ENCODE data around the gene TMEM218. TPM values are rescaled to one million over a fixed set of nuclear protein-coding genes. Genes with fewer than 3 reads are reported as not detected.
A peak's percentile ranks its signal among the peaks of the same experiment; 100 is the strongest.

The TMEM218 gene
- total RNA-seq, 1 donor from 2014 or later = 19.0 TPM

DNA sequence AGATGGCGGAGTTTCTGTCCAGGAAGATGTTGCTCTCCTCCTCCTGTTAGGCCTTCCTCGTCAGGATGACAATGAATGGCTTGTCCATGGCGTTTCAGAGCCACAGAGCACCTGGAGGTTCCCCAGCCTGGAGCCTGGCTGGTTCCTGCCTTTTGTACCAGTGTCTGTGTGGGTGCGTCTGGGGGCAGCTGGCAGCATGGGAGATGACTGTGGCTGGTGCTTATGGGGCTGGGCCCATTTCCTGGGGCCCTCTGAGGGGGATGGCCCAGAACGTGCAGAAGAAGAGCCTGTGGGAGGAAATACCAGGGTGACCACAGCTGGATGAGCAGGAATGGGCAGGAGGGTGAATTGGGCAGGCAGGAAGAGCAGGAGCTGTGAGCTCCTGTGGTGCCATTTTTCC, 41.6 kb downstream of the TMEM218 start:
- DNase-seq (peak; percentile 62), ATAC-seq (no peak)
- peaks cover 10% of the 10 kb centered on the region for H3K4me1 ChIP-seq
- peak overlapping the region; percentile 20 for H3K27ac ChIP-seq
- H3K9me3 ChIP-seq = no peaks in the 10 kb centered on the region
- TF ChIP-seq CTCF (IDR thresholded peaks at IDR 0.05) = no peak
- peaks cover 14% of the 10 kb centered on the region for H3K27me3 ChIP-seq
- intact Hi-C loops (cut with DNase I) = no loop called here
- H3K36me3 ChIP-seq = no peaks in the 10 kb centered on the region
- no peak overlapping the region for H3K4me3 ChIP-seq

GRCh38 chr11:125069008-125069407, 42.4 kb downstream of the TMEM218 start:
- no peak for ATAC-seq
- Histone ChIP-seq H3K27ac (no peak overlapping the region), H3K4me3 (no peak overlapping the region), H3K27me3 (peaks cover 14% of the 10 kb centered on the region), H3K36me3 (no peaks in the 10 kb centered on the region), H3K4me1 (peaks cover 10% of the 10 kb centered on the region), H3K9me3 (no peaks in the 10 kb centered on the region)
- intact Hi-C loops (cut with DNase I) = no loop called here
- DNase-seq = no peak
- no peak for TF ChIP-seq CTCF (IDR thresholded peaks at IDR 0.05)

DNA sequence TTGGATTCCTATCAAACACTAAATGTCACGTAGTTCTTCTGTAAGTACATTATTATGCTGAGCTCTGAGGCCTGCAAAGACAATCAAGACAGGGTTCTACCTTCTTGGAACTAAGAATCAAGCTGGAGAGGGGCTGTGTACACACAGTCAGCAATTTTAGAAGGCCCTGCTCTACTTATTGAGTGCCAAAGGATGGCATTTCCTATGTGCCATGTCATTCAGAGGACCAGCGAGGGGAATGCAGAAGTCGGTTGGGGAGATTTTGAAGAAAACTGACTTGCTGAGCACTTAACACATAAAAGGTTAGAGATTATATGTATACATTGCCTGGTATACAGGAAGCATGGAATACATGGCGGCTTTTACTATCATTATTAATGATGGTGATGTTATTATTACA, 43.1 kb downstream of the TMEM218 start:
- Histone ChIP-seq H3K9me3 (no peaks in the 10 kb centered on the region), H3K4me3 (no peak overlapping the region), H3K36me3 (no peaks in the 10 kb centered on the region), H3K4me1 (peaks cover 16% of the 10 kb centered on the region), H3K27me3 (peaks cover 14% of the 10 kb centered on the region), H3K27ac (no peak overlapping the region)
- intact Hi-C loops (cut with DNase I) = no loop called here
- DNase-seq (no peak), ATAC-seq (no peak)
- TF ChIP-seq CTCF (IDR thresholded peaks at IDR 0.05) = no peak

GRCh38 chr11:125064070-125064469, 47.4 kb downstream of the TMEM218 start:
- intact Hi-C loops (cut with DNase I) = no loop called here
- no peak for ATAC-seq
- TF ChIP-seq CTCF (IDR thresholded peaks at IDR 0.05) = no peak

GRCh38 chr11:125063429-125064043, 47.9 kb downstream of the TMEM218 start:
- intact Hi-C loops (cut with DNase I) = no loop called here
- peak overlapping the region; percentile 78 for H3K27ac ChIP-seq
- H3K9me3 ChIP-seq = no peaks in the 10 kb centered on the region
- H3K27me3 ChIP-seq = peaks cover 14% of the 10 kb centered on the region
- peak overlapping the region; percentile 70 for H3K4me3 ChIP-seq
- H3K36me3 ChIP-seq = no peaks in the 10 kb centered on the region
- DNase-seq = no peak
- ATAC-seq = peak; percentile 18
- TF ChIP-seq CTCF (IDR thresholded peaks at IDR 0.05) = no peak
- peaks cover 7% of the 10 kb centered on the region for H3K4me1 ChIP-seq

More at GRCh38 chr11:125064070-125064469, 47.4 kb downstream of the TMEM218 start:
- Histone ChIP-seq H3K9me3 (no peaks in the 10 kb centered on the region), H3K36me3 (no peaks in the 10 kb centered on the region), H3K27ac (no peak overlapping the region), H3K4me3 (peak overlapping the region; percentile 70), H3K27me3 (peaks cover 14% of the 10 kb centered on the region), H3K4me1 (peaks cover 7% of the 10 kb centered on the region)
- no peak for DNase-seq
